IPS-15b (cell line): ENCODE data around the gene MS4A14.

ENCODE experiments used
- H3K27me3 ChIP-seq: one replicate; pipeline ENCODE4 v1.6.1; 2013; ENCODE audit warnings: low read length; ENCODE audit not compliant: control insufficient read depth, insufficient read depth
- H3K36me3 ChIP-seq: one replicate; pipeline ENCODE4 v1.6.1; 2013; ENCODE audit warnings: low read length; ENCODE audit not compliant: control insufficient read depth, insufficient read depth
- H3K4me1 ChIP-seq: one replicate; pipeline ENCODE4 v1.6.1; 2013; ENCODE audit warnings: mild to moderate bottlenecking, low read length; ENCODE audit not compliant: control insufficient read depth, insufficient read depth
- H3K4me3 ChIP-seq: one replicate; pipeline ENCODE4 v1.5.1; 2013; ENCODE audit warnings: low read depth, low read length
- H3K9ac ChIP-seq: one replicate; pipeline ENCODE4 v1.6.1; 2013; ENCODE audit warnings: low read depth, mild to moderate bottlenecking, low read length
- H3K9me3 ChIP-seq: one replicate; pipeline ENCODE4 v1.6.1; 2013; ENCODE audit warnings: mild to moderate bottlenecking, low read length; ENCODE audit not compliant: control insufficient read depth, insufficient read depth

MS4A14 gene

GRCh38 chr11:60454212-60454611 lies 58.0 kb downstream of the MS4A14 start:
- Histone ChIP-seq H3K4me1 (no peaks in the 10 kb centered on the region), H3K4me3 (no peak overlapping the region), H3K36me3 (no peaks in the 10 kb centered on the region), H3K9me3 (no peaks in the 10 kb centered on the region), H3K9ac (no peak overlapping the region), H3K27me3 (no peaks in the 10 kb centered on the region)

DNA sequence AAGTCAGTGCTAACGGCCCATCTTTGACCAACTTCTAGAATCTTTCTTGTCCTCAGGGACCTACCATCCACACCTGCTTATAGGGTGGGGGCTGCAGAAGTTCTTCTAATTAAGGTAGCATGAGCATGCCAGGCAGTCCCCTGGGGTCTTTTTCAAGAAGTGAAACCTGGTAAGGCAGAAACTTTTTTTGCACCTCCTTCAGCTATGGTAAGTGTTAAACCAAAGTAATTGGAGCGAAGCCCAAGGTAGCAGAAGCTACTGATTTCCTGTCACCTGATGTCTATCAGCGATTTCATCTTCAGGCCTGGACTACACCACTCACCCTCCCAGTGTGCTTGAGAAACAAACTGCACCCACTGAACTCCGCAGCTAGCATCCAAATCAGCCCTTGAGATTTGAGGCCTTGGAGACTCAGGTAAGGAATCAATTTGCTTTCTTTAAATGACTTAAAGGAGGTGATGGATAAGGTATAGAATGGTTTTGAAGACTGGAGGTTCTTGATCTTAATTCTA lies 59.3 kb downstream of the MS4A14 start, which contains the start of gene MS4A1:
TSS of gene MS4A1 (plus strand) at position 317 of the 512 bp plus-strand sequence. CDS start 6,528 bp downstream, outside the sequence.
- Histone ChIP-seq H3K4me1 (no peaks in the 10 kb centered on the region), H3K9ac (no peak within 1 kb of the TSS), H3K4me3 (no peak within 1 kb of the TSS), H3K9me3 (no peaks in the 10 kb centered on the region), H3K27me3 (no peaks in the 10 kb centered on the region), H3K36me3 (no peaks in the 10 kb centered on the region)

- H3K4me1 ChIP-seq = no peaks in the 10 kb centered on the region
- no peaks in the 10 kb centered on the region for H3K36me3 ChIP-seq
- H3K9me3 ChIP-seq = no peaks in the 10 kb centered on the region
- no peak overlapping the region for H3K4me3 ChIP-seq
- no peaks in the 10 kb centered on the region for H3K27me3 ChIP-seq
- H3K9ac ChIP-seq = no peak overlapping the region
Measured at GRCh38 chr11:60457576-60457975, 61.3 kb downstream of the MS4A14 start.

- H3K4me1 ChIP-seq = no peaks in the 10 kb centered on the region
- H3K9ac ChIP-seq = no peak overlapping the region
- H3K4me3 ChIP-seq = no peak overlapping the region
- H3K9me3 ChIP-seq = no peaks in the 10 kb centered on the region
- no peaks in the 10 kb centered on the region for H3K27me3 ChIP-seq
- H3K36me3 ChIP-seq = no peaks in the 10 kb centered on the region
Measured at GRCh38 chr11:60459345-60459744, 63.1 kb downstream of the MS4A14 start.
